GM23248 (cell line): Measurements from ENCODE around the gene MRTFA.

Experiments
- EZH2 ChIP-seq: fragments of 200-600 bp; sonication (generic); IDR thresholded peaks from 2 replicates; pipeline ENCODE4 v1.6.1; 2018; ENCODE audit warnings: antibody characterized with exemption, mild to moderate bottlenecking; ENCODE audit not compliant: insufficient read depth, poor library complexity, severe bottlenecking
- EZH2phosphoT487 ChIP-seq: fragments of 200-600 bp; sonication (generic); IDR thresholded peaks from 2 replicates; pipeline ENCODE4 v1.6.1; 2018; ENCODE audit warnings: antibody characterized with exemption, moderate library complexity, mild to moderate bottlenecking, low read depth; ENCODE audit not compliant: insufficient read depth

- TF ChIP-seq EZH2phosphoT487, result no peak
- no peak for TF ChIP-seq EZH2
Observed at GRCh38 chr22:40504285-40505249, 132.0 kb downstream of the MRTFA start.
